ENCODE measurements around the gene HELB.

Gene HELB

GRCh38 chr12:66272650-66273049, 29.6 kb upstream of the HELB start:
- H3K4me1 ChIP-seq: no peaks in the 10 kb centered on the region
- H3K79me2 ChIP-seq: no peaks in the 10 kb centered on the region
- H2AFZ ChIP-seq: no peak overlapping the region
- TF ChIP-seq CTCF (IDR thresholded peaks at IDR 0.05): no peak
- no peaks in the 10 kb centered on the region for H3K9me3 ChIP-seq (ENCODE audit: control insufficient read depth, low read length)
- no peaks in the 10 kb centered on the region for H3K27me3 ChIP-seq (ENCODE audit: control insufficient read depth, insufficient read depth, low read length)
- H3K36me3 ChIP-seq (ENCODE audit: control insufficient read depth, insufficient read depth, low read length): no peaks in the 10 kb centered on the region
- no peak overlapping the region for H3K4me3 ChIP-seq (ENCODE audit: low read depth, low read length)
- no peak overlapping the region for H3K27ac ChIP-seq
- no peak overlapping the region for H3K9ac ChIP-seq
- H3K4me2 ChIP-seq (ENCODE audit: low read length): no peak overlapping the region

- H2AFZ ChIP-seq: no peak overlapping the region
- TF ChIP-seq CTCF (IDR thresholded peaks at IDR 0.05): no peak
- no peak overlapping the region for H3K4me3 ChIP-seq (ENCODE audit: low read depth, low read length)
- no peak overlapping the region for H3K4me2 ChIP-seq (ENCODE audit: low read length)
- H3K9ac ChIP-seq: no peak overlapping the region
- H3K4me1 ChIP-seq: no peaks in the 10 kb centered on the region
- H3K27me3 ChIP-seq (ENCODE audit: control insufficient read depth, insufficient read depth, low read length): no peaks in the 10 kb centered on the region
- no peaks in the 10 kb centered on the region for H3K79me2 ChIP-seq
- no peaks in the 10 kb centered on the region for H3K9me3 ChIP-seq (ENCODE audit: control insufficient read depth, low read length)
- H3K27ac ChIP-seq: no peak overlapping the region
- no peaks in the 10 kb centered on the region for H3K36me3 ChIP-seq (ENCODE audit: control insufficient read depth, insufficient read depth, low read length)
Measured at GRCh38 chr12:66273147-66273546, 29.1 kb upstream of the HELB start.

- TF ChIP-seq CTCF (IDR thresholded peaks at IDR 0.05): no peak
- H3K36me3 ChIP-seq (ENCODE audit: control insufficient read depth, insufficient read depth, low read length): no peaks in the 10 kb centered on the region
- H3K79me2 ChIP-seq: no peaks in the 10 kb centered on the region
- H3K27me3 ChIP-seq (ENCODE audit: control insufficient read depth, insufficient read depth, low read length): no peaks in the 10 kb centered on the region
- no peak overlapping the region for H2AFZ ChIP-seq
- H3K4me3 ChIP-seq (ENCODE audit: low read depth, low read length): no peak overlapping the region
- no peak overlapping the region for H3K27ac ChIP-seq
- no peak overlapping the region for H3K9ac ChIP-seq
- no peaks in the 10 kb centered on the region for H3K9me3 ChIP-seq (ENCODE audit: control insufficient read depth, low read length)
- no peaks in the 10 kb centered on the region for H3K4me1 ChIP-seq
- no peak overlapping the region for H3K4me2 ChIP-seq (ENCODE audit: low read length)
Measured at GRCh38 chr12:66275040-66275439, 27.3 kb upstream of the HELB start.

GRCh38 chr12:66279123-66279712, 23.1 kb upstream of the HELB start:
- no peak overlapping the region for H2AFZ ChIP-seq
- TF ChIP-seq CTCF (IDR thresholded peaks at IDR 0.05): peak; percentile 38
- no peaks in the 10 kb centered on the region for H3K36me3 ChIP-seq (ENCODE audit: control insufficient read depth, insufficient read depth, low read length)
- no peak overlapping the region for H3K9ac ChIP-seq
- no peaks in the 10 kb centered on the region for H3K9me3 ChIP-seq (ENCODE audit: control insufficient read depth, low read length)
- no peak overlapping the region for H3K4me3 ChIP-seq (ENCODE audit: low read depth, low read length)
- no peak overlapping the region for H3K27ac ChIP-seq
- no peaks in the 10 kb centered on the region for H3K79me2 ChIP-seq
- no peaks in the 10 kb centered on the region for H3K27me3 ChIP-seq (ENCODE audit: control insufficient read depth, insufficient read depth, low read length)
- H3K4me1 ChIP-seq: no peaks in the 10 kb centered on the region
- H3K4me2 ChIP-seq (ENCODE audit: low read length): no peak overlapping the region

- H3K4me1 ChIP-seq: no peaks in the 10 kb centered on the region
- no peak for TF ChIP-seq CTCF (IDR thresholded peaks at IDR 0.05)
- H3K4me2 ChIP-seq (ENCODE audit: low read length): no peak overlapping the region
- H3K27me3 ChIP-seq (ENCODE audit: control insufficient read depth, insufficient read depth, low read length): no peaks in the 10 kb centered on the region
- H3K36me3 ChIP-seq (ENCODE audit: control insufficient read depth, insufficient read depth, low read length): no peaks in the 10 kb centered on the region
- H3K4me3 ChIP-seq (ENCODE audit: low read depth, low read length): no peak overlapping the region
- no peak overlapping the region for H3K27ac ChIP-seq
- no peak overlapping the region for H2AFZ ChIP-seq
- H3K9ac ChIP-seq: no peak overlapping the region
- no peaks in the 10 kb centered on the region for H3K9me3 ChIP-seq (ENCODE audit: control insufficient read depth, low read length)
- H3K79me2 ChIP-seq: no peaks in the 10 kb centered on the region
Measured at GRCh38 chr12:66280561-66280960, 21.7 kb upstream of the HELB start.

All from parathyroid adenoma (tissue), 2 donors.